H9 (cell line): ENCODE data around the gene SHISA9. TPM values are rescaled to one million over a fixed set of nuclear protein-coding genes. Genes with fewer than 3 reads are reported as not detected.

Experiments
- DNase-seq: peaks from one replicate; pipeline ENCODE4 v3.0.0-alpha.2; 2017
- H2AFZ ChIP-seq: one replicate; pipeline ENCODE4 v1.6.1; 2013; ENCODE audit warnings: mild to moderate bottlenecking, low read length, control low read depth, moderate library complexity
- H2AK5ac ChIP-seq: 2 replicates; pipeline ENCODE4 v1.6.1; 2013; ENCODE audit warnings: low read length, control low read depth, mixed read lengths; ENCODE audit not compliant: insufficient read length
- H2BK120ac ChIP-seq: one replicate; pipeline ENCODE4 v1.6.1; 2013; ENCODE audit warnings: low read depth, mild to moderate bottlenecking, low read length, control low read depth, inconsistent platforms; ENCODE audit not compliant: poor library complexity, severe bottlenecking
- H2BK12ac ChIP-seq: 2 replicates; pipeline ENCODE4 v1.6.1; 2013; ENCODE audit warnings: low read length, control low read depth, mixed read lengths, low read depth; ENCODE audit not compliant: insufficient read length
- H2BK15ac ChIP-seq: 2 replicates; pipeline ENCODE4 v1.6.1; 2013; ENCODE audit warnings: low read depth, low read length, control low read depth
- H2BK20ac ChIP-seq: one replicate; pipeline ENCODE4 v1.6.1; 2013; ENCODE audit warnings: low read depth, mild to moderate bottlenecking, low read length, control low read depth, inconsistent platforms; ENCODE audit not compliant: poor library complexity, severe bottlenecking
- H2BK5ac ChIP-seq: 2 replicates; pipeline ENCODE4 v1.6.1; 2013; ENCODE audit warnings: low read length, control low read depth, mixed read lengths; ENCODE audit not compliant: insufficient read length
- H3K14ac ChIP-seq: 2 replicates; pipeline ENCODE4 v1.6.1; 2013; ENCODE audit warnings: low read length, control low read depth; ENCODE audit not compliant: insufficient read depth
- H3K18ac ChIP-seq: 2 replicates; pipeline ENCODE4 v1.6.1; 2013; ENCODE audit warnings: low read depth, mild to moderate bottlenecking, mixed read lengths, low read length, control low read depth; ENCODE audit not compliant: insufficient read length
- H3K23ac ChIP-seq: 2 replicates; pipeline ENCODE4 v1.6.1; 2013; ENCODE audit warnings: low read length, control low read depth, mixed read lengths, low read depth; ENCODE audit not compliant: insufficient read length
- H3K23me2 ChIP-seq: 2 replicates; pipeline ENCODE4 v1.6.1; 2013; ENCODE audit warnings: low read depth, mild to moderate bottlenecking, mixed read lengths, low read length, control low read depth; ENCODE audit not compliant: insufficient read length, poor library complexity, severe bottlenecking
- H3K27ac ChIP-seq: 2 replicates; pipeline ENCODE4 v1.5.1; 2013; ENCODE audit warnings: low read length, control low read depth, mixed read lengths, low read depth; ENCODE audit not compliant: insufficient read length
- H3K27me3 ChIP-seq: 2 replicates; pipeline ENCODE4 v1.6.1; 2013; ENCODE audit warnings: low read length, control low read depth, inconsistent platforms; ENCODE audit not compliant: insufficient read depth
- H3K4ac ChIP-seq: 2 replicates; pipeline ENCODE4 v1.6.1; 2013; ENCODE audit warnings: low read depth, mild to moderate bottlenecking, control low read depth, inconsistent platforms, low read length, moderate library complexity
- H3K4me1 ChIP-seq: 2 replicates; pipeline ENCODE4 v1.6.1; 2013; ENCODE audit warnings: low read length, control low read depth, inconsistent platforms; ENCODE audit not compliant: insufficient read depth
- H3K4me2 ChIP-seq: 2 replicates; pipeline ENCODE4 v1.6.1; 2013; ENCODE audit warnings: low read length, control low read depth, mixed read lengths; ENCODE audit not compliant: insufficient read length, insufficient read depth
- H3K56ac ChIP-seq: 2 replicates; pipeline ENCODE4 v1.6.1; 2013; ENCODE audit warnings: low read depth, mild to moderate bottlenecking, mixed read lengths, low read length, control low read depth; ENCODE audit not compliant: insufficient read length
- H3K79me1 ChIP-seq: 2 replicates; pipeline ENCODE4 v1.6.1; 2013; ENCODE audit warnings: low read depth, mild to moderate bottlenecking, moderate library complexity, low read length, control low read depth, inconsistent platforms; ENCODE audit not compliant: insufficient read depth, poor library complexity, severe bottlenecking
- H3K79me2 ChIP-seq: 2 replicates; pipeline ENCODE4 v1.6.1; 2013; ENCODE audit warnings: low read length, control low read depth, inconsistent platforms; ENCODE audit not compliant: insufficient read depth
- H3K9ac ChIP-seq: 2 replicates; pipeline ENCODE4 v1.6.1; 2013; ENCODE audit warnings: low read length, control low read depth, mixed read lengths; ENCODE audit not compliant: insufficient read length; ENCODE audit errors: extremely low read depth
- H3K9me3 ChIP-seq: one replicate; pipeline ENCODE4 v1.6.1; 2013; ENCODE audit warnings: low read depth, low read length, inconsistent platforms; ENCODE audit not compliant: control insufficient read depth
- H3T11ph ChIP-seq: one replicate; pipeline ENCODE4 v1.6.1; 2013; ENCODE audit warnings: mild to moderate bottlenecking, low read length, control low read depth, inconsistent platforms
- H4K20me1 ChIP-seq: one replicate; pipeline ENCODE4 v1.6.1; 2013; ENCODE audit not compliant: control insufficient read depth, insufficient read length, insufficient read depth
- H4K5ac ChIP-seq: 2 replicates; pipeline ENCODE4 v1.6.1; 2013; ENCODE audit warnings: low read depth, mild to moderate bottlenecking, mixed read lengths, low read length, control low read depth; ENCODE audit not compliant: insufficient read length
- H4K8ac ChIP-seq: replicated peaks from 2 replicates; pipeline ENCODE4 v1.6.1; 2013; ENCODE audit warnings: low read length, control low read depth, mixed read lengths, low read depth; ENCODE audit not compliant: insufficient read length
- H4K91ac ChIP-seq: 2 replicates; pipeline ENCODE4 v1.6.1; 2013; ENCODE audit warnings: low read depth, mild to moderate bottlenecking, moderate library complexity, mixed read lengths, low read length, control low read depth; ENCODE audit not compliant: insufficient read length
- H3K27ac Mint-ChIP-seq, 3 experiments: 2 replicates in 2 of 3; 3 replicates in 1 of 3; pipeline ENCODE4 v1.8.0; 2020 to 2021; ENCODE audit warnings: mixed read lengths in 3 of 3, mild to moderate bottlenecking in 1 of 3, moderate library complexity in 1 of 3
- H3K27me3 Mint-ChIP-seq: 2 replicates; pipeline ENCODE4 v1.8.0; 2021; ENCODE audit warnings: low read depth, mild to moderate bottlenecking, moderate library complexity, mixed read lengths
- H3K36me3 Mint-ChIP-seq, 3 experiments: 2 replicates in 2 of 3; 3 replicates in 1 of 3; pipeline ENCODE4 v1.8.0; 2020 to 2021; ENCODE audit warnings: low read depth in 3 of 3, mixed read lengths in 3 of 3; ENCODE audit not compliant: insufficient read depth in 1 of 3
- H3K4me1 Mint-ChIP-seq, 2 experiments: 2 replicates each; pipeline ENCODE4 v1.8.0; 2020; ENCODE audit warnings: mixed read lengths in 2 of 2
- H3K4me3 Mint-ChIP-seq, 2 experiments: 2 replicates in 1 of 2; 3 replicates in 1 of 2; pipeline ENCODE4 v1.8.0; 2020 to 2021; ENCODE audit warnings: mild to moderate bottlenecking in 2 of 2, mixed read lengths in 2 of 2, moderate library complexity in 1 of 2
- H3K9me3 Mint-ChIP-seq, 2 experiments: 2 replicates in 1 of 2; 3 replicates in 1 of 2; pipeline ENCODE4 v1.8.0; 2020; ENCODE audit warnings: mild to moderate bottlenecking in 2 of 2, mixed read lengths in 2 of 2, moderate library complexity in 1 of 2
- CTCF ChIP-seq: fragments of 200-600 bp; sonication (generic); conservative IDR thresholded peaks from 3 replicates; pipeline ENCODE4 v1.8.0; 2021; ENCODE audit warnings: antibody characterized with exemption, mild to moderate bottlenecking
- WGBS: extraction: QIAGEN DNeasy Blood & Tissue Kit; methylation state at CpG from one replicate; pipeline ENCODE4 v1.1.7; 2013; ENCODE audit warnings: missing lambda C conversion rate, low lambda C conversion rate, mixed read lengths; ENCODE audit not compliant: insufficient read length; ENCODE audit errors: extremely low coverage; 5-methylcytosine and 5-hydroxymethylcytosine counted together
- total RNA-seq: library from RNA; stranded (reverse); gene quantifications from 2 replicates; pipeline ENCODE4 v1.2.1, GENCODE V29; 2021

SHISA9 gene
- total RNA-seq, 1 experiment from 2014 or later = 7.0 TPM

DNA sequence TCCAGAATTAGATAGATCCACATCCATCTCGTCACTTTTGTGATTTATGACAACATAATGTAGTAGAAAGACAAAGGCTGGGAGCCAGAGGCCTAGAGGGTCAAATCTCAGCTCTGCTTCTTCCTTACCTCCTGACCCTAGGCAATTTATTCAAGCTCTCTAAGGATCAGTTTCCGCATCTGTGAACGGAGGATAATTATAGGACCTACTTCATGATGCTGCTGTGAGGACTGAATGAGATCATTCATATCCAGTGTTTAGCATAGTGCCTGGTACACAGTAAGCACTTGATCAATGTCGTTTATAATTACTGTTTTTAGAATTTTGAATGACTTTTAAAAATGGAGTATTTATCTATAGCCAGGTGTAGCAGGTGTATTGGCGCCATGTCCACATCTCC, 128.4 kb downstream of the SHISA9 start:
- Histone ChIP-seq H3T11ph (no peak overlapping the region), H2BK15ac (no peak overlapping the region), H3K4me2 (no peak overlapping the region), H4K8ac (no peak overlapping the region), H3K79me2 (no peaks in the 10 kb centered on the region), H3K23ac (no peak overlapping the region), H3K23me2 (no peaks in the 10 kb centered on the region), H3K27me3 (no peaks in the 10 kb centered on the region), H4K5ac (no peak overlapping the region), H3K9me3 (no peaks in the 10 kb centered on the region), H3K27ac (no peak overlapping the region), H3K14ac (no peak overlapping the region), H3K79me1 (no peaks in the 10 kb centered on the region), H2AFZ (no peak overlapping the region), H4K91ac (no peak overlapping the region), H3K4me1 (no peaks in the 10 kb centered on the region), H3K9ac (no peak overlapping the region), H3K4ac (no peak overlapping the region), H2BK5ac (no peak overlapping the region), H2BK20ac (no peak overlapping the region), H2BK12ac (no peak overlapping the region), H3K56ac (no peak overlapping the region), H4K20me1 (no peaks in the 10 kb centered on the region), H2BK120ac (no peak overlapping the region), H2AK5ac (no peak overlapping the region), H3K18ac (no peak overlapping the region)
- no peak for DNase-seq
- no peak for TF ChIP-seq CTCF
- no peak overlapping the region for H3K27ac Mint-ChIP-seq
- peaks cover 3% of the 10 kb centered on the region for H3K27me3 Mint-ChIP-seq
- no peaks in the 10 kb centered on the region for H3K9me3 Mint-ChIP-seq
- no peaks in the 10 kb centered on the region for H3K36me3 Mint-ChIP-seq
- no CpG with 5 or more reads among the region's 5 CpGs for WGBS
- H3K4me1 Mint-ChIP-seq = peaks cover 0 to under 1% of the 10 kb centered on the region in 2 experiments; a peak in 2 of 4 replicates
- H3K4me3 Mint-ChIP-seq = no peak overlapping the region
